Common myeloid progenitor, CD34-positive (primary cell): ENCODE measurements around the gene LNX1.

Source experiments
- CTCF ChIA-PET: fragments of 350-600 bp; sonication (Branson Sonifier 250); formaldehyde crosslinking; loops from one replicate; lab custom pipeline; 2021; ENCODE audit warnings: antibody characterized with exemption; lab: Charles Lee
- POLR2A ChIA-PET: fragments of 350-600 bp; sonication (Branson Sonifier 250); formaldehyde crosslinking; loops from one replicate; lab custom pipeline; 2021; ENCODE audit warnings: antibody characterized with exemption; lab: Charles Lee
- DNase-seq, 3 donors: peaks; one replicate each; pipeline versions ENCODE4 v3.0.0 to v3.0.0-alpha.2; 2013
- H3K27ac ChIP-seq, 2 experiments: 1 replicate in 1 of 2; 2 replicates in 1 of 2; pipeline ENCODE4 v1.7.0; 2013; ENCODE audit warnings: inconsistent platforms in 2 of 2, low read length in 2 of 2, mild to moderate bottlenecking in 2 of 2, low read depth in 1 of 2, moderate library complexity in 1 of 2; ENCODE audit not compliant: severe bottlenecking in 2 of 2, insufficient read depth in 1 of 2, poor library complexity in 1 of 2
- H3K27me3 ChIP-seq, 5 experiments: replicated peaks in 2 of 5; 1 replicate in 3 of 5; 2 replicates in 2 of 5; pipeline versions ENCODE4 v1.6.1 to v1.7.0; 2013; ENCODE audit warnings: low read length in 4 of 5, mild to moderate bottlenecking in 2 of 5, moderate library complexity in 2 of 5, inconsistent platforms in 1 of 5; ENCODE audit not compliant: insufficient read depth in 5 of 5, control insufficient read depth in 4 of 5
- H3K36me3 ChIP-seq, 4 experiments: 1 replicate in 2 of 4; 2 replicates in 2 of 4; pipeline versions ENCODE4 v1.6.1 to v1.7.0; 2013; ENCODE audit warnings: low read length in 3 of 4, control low read depth in 1 of 4, mild to moderate bottlenecking in 1 of 4; ENCODE audit not compliant: control insufficient read depth in 4 of 4, insufficient read depth in 4 of 4
- H3K4me1 ChIP-seq, 4 experiments: 1 replicate in 3 of 4; 2 replicates in 1 of 4; pipeline versions ENCODE4 v1.6.1 to v1.7.1; 2013; ENCODE audit warnings: low read length in 3 of 4, mild to moderate bottlenecking in 3 of 4, control low read depth in 1 of 4, inconsistent platforms in 1 of 4, moderate library complexity in 1 of 4; ENCODE audit not compliant: control insufficient read depth in 4 of 4, insufficient read depth in 4 of 4; ENCODE audit errors: control extremely low read depth in 1 of 4
- H3K4me3 ChIP-seq, 7 experiments: 1 replicate in 4 of 7; 2 replicates in 3 of 7; pipeline versions ENCODE4 v1.5.1 to v1.7.0; 2013; ENCODE audit warnings: mild to moderate bottlenecking in 7 of 7, low read length in 6 of 7, moderate library complexity in 6 of 7, inconsistent platforms in 2 of 7, low read depth in 2 of 7, control low read depth in 1 of 7; ENCODE audit not compliant: insufficient read depth in 4 of 7, control insufficient read depth in 1 of 7; ENCODE audit errors: extremely low read depth in 1 of 7
- H3K9me3 ChIP-seq, 5 experiments: 1 replicate in 4 of 5; 2 replicates in 1 of 5; pipeline versions ENCODE4 v1.6.1 to v1.7.1; 2013; ENCODE audit warnings: low read length in 4 of 5, mild to moderate bottlenecking in 2 of 5, inconsistent platforms in 1 of 5, low read depth in 1 of 5, moderate library complexity in 1 of 5; ENCODE audit not compliant: control insufficient read depth in 4 of 5, insufficient read depth in 2 of 5; ENCODE audit errors: control extremely low read depth in 1 of 5
- WGBS: methylation state at CpG from one replicate; pipeline ENCODE4 v1.1.5; 2013; ENCODE audit not compliant: insufficient coverage; 5-methylcytosine and 5-hydroxymethylcytosine counted together

Gene LNX1

DNA sequence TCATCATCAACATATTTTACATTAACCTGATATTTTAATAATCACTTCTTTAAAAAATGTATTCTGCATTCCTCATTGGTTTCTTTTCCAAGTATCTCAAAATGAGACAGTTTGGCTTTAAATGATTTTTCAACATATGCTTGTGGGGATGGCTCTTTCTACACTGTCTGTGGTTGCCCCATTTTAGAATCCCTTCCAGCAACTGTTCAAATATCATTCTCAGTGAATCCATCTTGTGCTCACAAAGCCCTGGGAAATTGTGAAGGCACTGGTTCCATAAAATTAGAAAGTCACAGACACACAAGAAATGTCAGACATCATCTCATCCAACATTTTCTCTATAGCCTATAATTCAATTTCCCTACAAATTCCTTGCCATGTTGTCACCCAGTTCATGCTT is 103.5 kb downstream of the LNX1 start:
- no peaks in the 10 kb centered on the region for H3K36me3 ChIP-seq
- no peak overlapping the region for H3K4me3 ChIP-seq
- H3K9me3 ChIP-seq: no peaks in the 10 kb centered on the region
- DNase-seq: no peak
- H3K27ac ChIP-seq: no peak overlapping the region
- no peaks in the 10 kb centered on the region for H3K27me3 ChIP-seq
- CTCF ChIA-PET: interaction anchor here (1.0 to 1.7 kb wide), 2 partner anchors 10 kb away, joined by 4 read pairs; no protein-coding TSS in a partner anchor
- POLR2A ChIA-PET: no interaction called here
- no peaks in the 10 kb centered on the region for H3K4me1 ChIP-seq

DNA sequence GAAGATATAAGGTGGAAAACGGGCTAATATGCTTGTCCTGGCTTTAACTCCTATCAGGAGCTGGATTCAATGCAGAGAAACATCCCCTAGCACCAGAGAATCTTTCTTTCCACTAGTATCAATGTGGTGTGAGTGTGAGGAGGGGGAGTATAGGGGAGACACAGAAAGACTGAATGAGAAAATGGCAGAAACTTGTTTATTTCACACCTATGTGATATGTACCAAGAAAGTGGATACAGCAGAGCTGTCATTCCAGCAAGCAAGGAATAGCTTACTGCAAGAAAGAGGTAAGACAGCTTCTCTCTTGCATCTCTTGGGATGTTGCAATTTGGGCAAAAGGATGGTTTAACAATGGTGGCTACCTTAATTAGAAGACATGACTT is 105.6 kb downstream of the LNX1 start:
- ChIA-PET POLR2A (no interaction called here), CTCF (interaction anchor here (0.7 to 1.2 kb wide), 3 partner anchors 9 to 748 kb away, joined by 3 to 4 read pairs (median 4); no protein-coding TSS in a partner anchor)
- Histone ChIP-seq H3K4me3 (no peak overlapping the region), H3K9me3 (no peaks in the 10 kb centered on the region), H3K27me3 (no peaks in the 10 kb centered on the region), H3K27ac (no peak overlapping the region), H3K36me3 (no peaks in the 10 kb centered on the region), H3K4me1 (no peaks in the 10 kb centered on the region)
- no peak for DNase-seq
- WGBS: no CpG with 5 or more reads among the region's 1 CpG

DNA sequence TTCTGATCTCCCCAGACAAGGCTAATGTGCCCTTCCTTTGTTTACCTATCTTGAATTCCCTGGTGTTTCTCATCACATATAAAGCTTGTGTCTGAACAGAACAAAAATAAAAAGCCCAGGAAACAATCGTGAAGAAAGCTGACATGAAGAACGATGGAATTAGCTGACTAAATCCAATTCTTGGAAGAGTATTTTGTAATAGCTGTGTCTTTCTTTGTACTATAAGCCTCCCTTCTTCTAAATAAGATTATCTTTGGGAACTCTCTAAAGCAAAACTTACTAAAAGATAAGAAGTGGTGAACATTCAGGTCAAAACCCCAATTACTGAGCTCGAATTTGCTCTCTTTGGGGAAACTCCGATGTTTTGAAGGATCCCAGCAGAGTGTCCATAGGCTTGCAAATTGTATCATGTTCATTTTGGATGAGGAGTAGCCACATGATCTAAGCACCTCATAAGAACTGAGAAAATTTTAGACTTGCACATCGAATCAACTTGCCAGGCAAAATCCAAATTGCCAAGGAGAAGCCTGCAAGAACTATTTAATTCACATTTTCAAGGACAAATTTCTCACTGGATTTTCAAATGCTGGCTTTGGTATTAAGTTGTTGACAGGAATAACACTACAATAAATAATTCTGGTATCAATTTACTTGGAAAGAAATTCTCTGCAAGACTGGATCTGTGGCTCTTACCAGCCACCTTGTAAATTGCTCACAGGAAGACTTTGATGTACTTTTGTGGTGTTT is 106.2 kb downstream of the LNX1 start:
- Histone ChIP-seq H3K9me3 (no peaks in the 10 kb centered on the region), H3K27ac (no peak overlapping the region), H3K27me3 (no peaks in the 10 kb centered on the region), H3K4me1 (no peaks in the 10 kb centered on the region), H3K4me3 (no peak overlapping the region), H3K36me3 (no peaks in the 10 kb centered on the region)
- CTCF ChIA-PET: interaction anchor here (1.0 to 1.2 kb wide), 2 partner anchors 10 to 749 kb away, joined by 4 read pairs; no protein-coding TSS in a partner anchor
- POLR2A ChIA-PET: no interaction called here
- DNase-seq: no peak
- 100% methylated on average over 2 of the region's 5 CpGs for WGBS

DNA sequence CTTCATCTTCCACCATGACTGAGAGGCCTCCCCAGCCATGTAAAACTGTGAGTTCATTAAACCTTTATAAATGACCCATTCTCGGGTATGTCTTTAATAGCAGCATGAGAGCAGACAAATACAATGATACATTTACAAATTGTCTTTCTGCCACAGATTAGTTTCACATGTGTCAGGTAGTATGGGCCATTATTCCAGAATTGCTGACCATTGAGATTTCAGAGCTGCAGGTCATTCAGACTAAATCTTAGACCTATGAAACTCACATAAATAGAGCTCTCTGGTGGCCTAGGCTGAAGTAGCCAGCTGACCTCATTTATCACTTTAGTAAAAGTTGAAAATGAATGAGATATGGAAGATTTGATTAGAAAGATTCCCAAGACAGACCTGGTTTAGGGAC is 108.0 kb downstream of the LNX1 start:
- ChIA-PET POLR2A (no interaction called here), CTCF (no interaction called here)
- H3K36me3 ChIP-seq: no peaks in the 10 kb centered on the region
- 100% methylated on average over 1 of the region's 1 CpG for WGBS
- no peak overlapping the region for H3K27ac ChIP-seq
- no peaks in the 10 kb centered on the region for H3K27me3 ChIP-seq
- DNase-seq: no peak
- no peak overlapping the region for H3K4me3 ChIP-seq
- H3K9me3 ChIP-seq: no peaks in the 10 kb centered on the region
- peaks cover 0 to 2% (median 0%) of the 10 kb centered on the region in 4 experiments for H3K4me1 ChIP-seq

DNA sequence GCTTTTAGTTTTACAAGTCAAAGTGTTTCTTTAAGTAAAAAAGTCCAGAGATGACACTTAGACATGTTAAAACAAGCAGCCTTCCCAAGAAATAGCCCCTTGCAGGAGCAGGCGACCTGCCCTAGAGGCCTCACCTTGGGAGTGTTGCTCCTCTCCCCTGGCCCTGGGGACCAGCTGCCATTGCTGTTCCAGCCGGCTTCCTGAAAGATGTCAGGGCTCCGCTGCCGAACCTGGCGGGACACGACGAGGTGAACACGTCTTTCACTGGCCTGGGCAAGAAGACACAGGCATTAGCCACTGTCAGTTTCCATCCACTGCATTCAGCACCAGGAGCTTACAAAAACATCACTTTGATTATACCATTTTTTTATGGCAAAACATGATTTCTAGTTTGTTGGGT is 109.7 kb downstream of the LNX1 start:
- peaks cover 0 to 2% (median 0%) of the 10 kb centered on the region in 4 experiments for H3K4me1 ChIP-seq
- no peak overlapping the region for H3K27ac ChIP-seq
- DNase-seq: no peak
- H3K27me3 ChIP-seq: no peaks in the 10 kb centered on the region
- H3K9me3 ChIP-seq: no peaks in the 10 kb centered on the region
- WGBS: 98% methylated on average over 7 of the region's 8 CpGs
- CTCF ChIA-PET: no interaction called here
- H3K36me3 ChIP-seq: no peaks in the 10 kb centered on the region
- POLR2A ChIA-PET: no interaction called here
- H3K4me3 ChIP-seq: no peak overlapping the region

DNA sequence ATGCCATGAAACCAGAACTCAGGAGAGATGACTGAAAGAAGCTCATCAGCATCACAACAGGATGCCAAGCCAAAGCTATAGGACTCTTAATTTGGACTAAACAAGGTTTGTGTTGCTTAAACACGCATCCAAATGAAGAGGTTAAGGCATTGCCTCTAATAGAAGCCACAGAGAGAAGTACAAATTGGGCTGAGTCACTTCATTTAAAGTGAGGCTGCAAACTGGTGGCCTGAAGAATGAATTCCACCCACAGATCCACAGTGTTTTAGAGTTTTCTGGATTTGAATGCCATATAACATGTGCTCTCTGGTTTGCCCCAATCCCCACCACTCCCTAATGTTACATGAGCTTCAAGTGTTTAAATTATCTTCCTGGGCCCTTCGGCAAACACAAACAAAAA is 110.4 kb downstream of the LNX1 start:
- ChIA-PET POLR2A (no interaction called here), CTCF (interaction anchor here (1.7 kb wide), 1 partner anchor 9 kb away, joined by 4 read pairs; no protein-coding TSS in a partner anchor)
- Histone ChIP-seq H3K4me3 (no peak overlapping the region), H3K9me3 (no peaks in the 10 kb centered on the region), H3K27ac (no peak overlapping the region), H3K27me3 (no peaks in the 10 kb centered on the region), H3K36me3 (no peaks in the 10 kb centered on the region), H3K4me1 (peaks cover 0 to 2% (median 0%) of the 10 kb centered on the region in 4 experiments)
- no peak for DNase-seq
- 100% methylated on average over 2 of the region's 2 CpGs for WGBS

DNA sequence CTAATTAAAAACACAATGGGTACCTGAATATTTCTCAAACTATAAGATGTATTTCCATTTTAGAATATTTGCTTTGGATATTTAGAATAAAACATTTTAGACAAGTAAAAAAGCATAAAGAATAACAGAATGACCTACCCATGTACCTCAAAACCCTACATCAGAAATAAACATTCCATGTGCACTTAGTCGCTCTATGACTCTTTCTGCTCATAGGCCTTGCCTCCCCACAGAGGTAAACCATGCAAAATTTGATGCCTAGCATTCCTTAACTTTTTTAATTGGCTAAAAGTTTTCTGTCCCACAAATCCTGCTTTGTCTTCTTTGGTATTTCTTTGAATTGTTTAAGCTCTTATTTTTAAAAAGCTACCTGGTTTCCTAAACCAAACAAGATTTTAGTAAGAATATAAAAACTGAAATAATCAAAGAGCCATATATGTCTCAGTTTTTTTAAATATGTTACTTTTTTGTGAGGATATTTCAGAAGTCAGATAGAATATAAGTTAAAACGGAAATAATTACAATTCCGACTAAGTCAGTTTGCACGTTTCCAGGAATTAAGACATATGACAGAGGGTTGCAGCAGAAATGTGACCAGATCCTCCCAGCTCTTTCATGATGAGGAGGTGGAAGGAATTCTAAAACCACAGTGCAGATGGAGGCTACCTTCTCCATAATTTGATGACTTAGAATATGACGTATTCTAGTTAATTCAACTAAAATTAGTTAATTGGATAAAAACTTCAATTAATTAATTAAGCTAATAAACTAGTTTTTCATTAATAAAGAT is 111.4 kb downstream of the LNX1 start:
- WGBS: 86% methylated on average over 4 of the region's 5 CpGs

More for the DNA sequence above, 111.4 kb downstream of the LNX1 start:
- POLR2A ChIA-PET: no interaction called here
- H3K27me3 ChIP-seq: no peaks in the 10 kb centered on the region
- CTCF ChIA-PET: interaction anchor here (0.6 to 1.7 kb wide), 2 partner anchors 10 to 60 kb away, joined by 3 to 4 read pairs; no protein-coding TSS in a partner anchor
- H3K27ac ChIP-seq: no peak overlapping the region
- H3K4me1 ChIP-seq: peaks cover 0 to 2% (median 0%) of the 10 kb centered on the region in 4 experiments
- H3K9me3 ChIP-seq: no peaks in the 10 kb centered on the region
- no peak overlapping the region for H3K4me3 ChIP-seq
- DNase-seq: no peak
- H3K36me3 ChIP-seq: no peaks in the 10 kb centered on the region
